Astrocyte (in vitro differentiated cells and primary cell): ENCODE results near the gene ARHGAP6.

Source experiments
- CTCF ChIP-seq: IDR thresholded peaks from 2 replicates; pipeline ENCODE4 v1.5.1; 2011; ENCODE audit warnings: low read depth, mild to moderate bottlenecking, inconsistent platforms, low read length, moderate library complexity; ENCODE audit not compliant: insufficient read depth
- EZH2 ChIP-seq: IDR thresholded peaks from 2 replicates; pipeline ENCODE4 v1.6.1; 2012; ENCODE audit warnings: mild to moderate bottlenecking, low read length, inconsistent platforms; ENCODE audit not compliant: insufficient read depth

DNA sequence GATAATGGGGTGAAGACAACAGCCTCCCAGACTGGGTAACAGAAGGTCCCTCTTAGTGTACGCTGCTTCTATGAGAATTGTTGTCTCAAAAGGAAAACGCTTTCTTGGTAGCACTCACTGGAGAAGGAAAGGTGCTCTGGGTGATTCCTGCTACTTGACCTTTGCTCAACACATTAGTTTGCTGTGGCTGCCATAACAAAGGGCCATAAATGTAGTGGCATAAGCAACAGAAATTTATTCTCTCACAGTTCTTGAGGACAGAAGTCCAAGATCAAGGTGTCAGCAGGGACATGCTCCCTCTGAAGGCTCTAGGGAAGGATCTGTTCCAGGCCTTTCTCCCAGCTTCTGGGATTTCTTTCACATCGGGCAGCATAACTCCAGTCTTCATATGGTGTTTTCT lies 535.6 kb downstream of the ARHGAP6 start:
- TF ChIP-seq CTCF (no peak), EZH2 (no peak)
